HG03060 (cell line): ENCODE data around the gene WIZ.
"Not testable (repeated sequence)": the region's sequence is repeated elsewhere in the genome, so short reads cannot be mapped to it uniquely, and the experiment has no call there.

ENCODE experiments used
- ATAC-seq: cut with Tn5 transposase; IDR thresholded peaks from one replicate; pipeline ENCODE4 v1.9.1; 2021; ENCODE audit warnings: low read depth, moderate number of reproducible peaks; ENCODE audit not compliant: unreplicated experiment

The WIZ gene

DNA sequence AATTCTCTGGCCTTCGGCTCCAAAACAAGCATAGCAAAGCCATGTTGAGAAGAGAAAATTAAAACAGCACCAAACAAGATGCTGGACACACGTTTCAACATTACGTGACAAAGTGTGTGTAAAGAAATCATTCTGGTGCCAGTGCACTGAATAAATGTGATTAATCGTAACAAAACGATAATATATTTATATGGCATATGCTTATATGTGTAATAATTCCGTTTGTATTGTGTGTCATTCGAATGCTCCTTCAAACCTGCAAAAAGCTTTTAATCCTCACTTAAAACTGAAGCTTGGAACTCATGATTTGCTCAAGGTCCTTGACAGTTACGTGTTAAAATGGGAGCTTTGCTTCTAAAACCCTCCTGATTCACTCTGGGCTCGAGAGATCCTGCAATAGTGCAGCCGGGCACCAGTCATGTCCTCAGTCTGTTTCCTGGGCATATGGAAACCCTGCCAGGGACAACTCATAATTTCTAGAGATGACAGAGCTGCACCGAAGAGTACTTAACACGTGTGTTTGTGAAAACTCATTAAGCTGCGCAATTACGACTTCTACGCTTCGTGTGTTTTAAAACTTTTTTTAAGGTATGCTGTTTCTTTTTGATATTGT is 30.2 kb downstream of the WIZ start:
- no peak for ATAC-seq

- ATAC-seq: peak; percentile 93
These were observed 31.0 kb downstream of the WIZ start, which contains the start of gene AKAP8L for GRCh38 chr19:15418579-15419412. Gene AKAP8L (minus strand): TSS chr19:15418988. CDS start chr19:15418923, 65 bp downstream.

DNA sequence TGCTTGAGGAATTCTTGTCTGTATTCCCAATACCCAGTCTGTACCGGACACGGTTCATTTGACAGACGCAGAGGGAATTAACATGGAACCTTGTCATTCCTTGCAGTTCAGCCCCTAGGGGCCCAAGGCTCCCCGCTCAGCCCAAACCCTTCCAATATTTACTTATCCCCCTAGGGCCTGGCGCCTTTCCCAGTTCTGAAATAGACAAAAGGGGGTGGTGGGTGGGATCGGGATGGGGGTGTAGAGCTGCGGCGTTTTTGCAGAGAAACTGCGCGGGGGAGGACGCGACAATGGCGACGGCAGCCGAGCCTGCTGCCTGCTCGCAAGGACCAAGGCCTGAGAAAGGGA is 31.6 kb downstream of the WIZ start:
- ATAC-seq: no peak

GRCh38 chr19:15417699-15418098 is 32.1 kb downstream of the WIZ start:
- ATAC-seq: no peak

GRCh38 chr19:15412832-15413231 is 36.9 kb downstream of the WIZ start:
- no peak for ATAC-seq

- ATAC-seq: not testable (repeated sequence)
These were observed 38.4 kb downstream of the WIZ start for GRCh38 chr19:15411351-15411750.

GRCh38 chr19:15404780-15405211 is 45.0 kb downstream of the WIZ start:
- no peak for ATAC-seq

DNA sequence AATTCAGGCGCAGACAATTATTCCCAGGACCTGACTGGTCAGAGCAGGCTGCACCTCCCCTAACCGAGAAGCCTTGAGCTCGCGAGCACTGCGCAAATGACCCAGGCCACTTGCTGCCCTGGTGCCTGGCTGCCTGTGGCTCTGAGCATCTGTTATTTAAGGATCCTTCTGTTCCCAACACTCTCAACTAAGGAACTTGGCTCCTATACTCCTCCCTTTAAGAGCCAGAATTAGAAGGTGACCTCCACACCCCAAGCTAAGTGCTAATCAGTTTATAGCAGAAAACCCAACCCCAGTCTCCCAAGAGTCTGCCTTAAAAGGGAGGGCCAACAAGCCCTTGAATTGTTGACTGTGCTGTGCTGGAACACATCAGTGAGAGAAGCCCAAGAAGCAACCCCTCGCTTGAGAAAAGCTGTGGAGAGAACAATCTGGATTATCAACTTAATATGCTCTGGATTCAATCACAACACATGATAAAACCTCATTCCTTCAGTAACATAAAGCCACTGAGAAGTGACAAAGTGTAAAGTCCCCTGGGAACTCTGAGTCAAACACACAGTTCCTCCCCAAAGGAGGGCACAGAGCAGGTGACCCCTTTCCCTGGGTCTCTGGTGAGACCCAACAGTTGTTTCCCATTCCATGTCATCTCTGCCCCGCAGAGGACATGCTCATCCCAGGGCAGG is 45.5 kb downstream of the WIZ start:
- ATAC-seq: no peak

DNA sequence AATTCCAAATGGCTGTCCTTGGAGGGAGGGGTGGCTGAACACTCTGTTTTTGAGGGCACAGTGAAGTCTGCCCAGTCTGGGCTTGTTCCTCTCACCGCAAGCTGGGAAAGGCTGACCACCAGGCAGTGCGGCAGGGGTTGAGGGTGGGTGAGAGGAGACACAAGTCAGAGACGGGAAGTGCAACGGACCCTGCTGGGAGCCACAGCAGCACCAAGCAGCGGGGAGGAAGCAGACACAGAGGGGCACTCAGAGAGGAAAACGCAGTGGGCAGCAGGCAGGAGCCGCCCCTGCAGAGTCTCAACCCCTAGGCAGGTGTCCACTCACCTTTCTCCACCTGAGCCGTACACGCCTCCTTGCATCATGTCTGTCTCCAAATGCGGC is 46.6 kb downstream of the WIZ start:
- ATAC-seq: no peak

DNA sequence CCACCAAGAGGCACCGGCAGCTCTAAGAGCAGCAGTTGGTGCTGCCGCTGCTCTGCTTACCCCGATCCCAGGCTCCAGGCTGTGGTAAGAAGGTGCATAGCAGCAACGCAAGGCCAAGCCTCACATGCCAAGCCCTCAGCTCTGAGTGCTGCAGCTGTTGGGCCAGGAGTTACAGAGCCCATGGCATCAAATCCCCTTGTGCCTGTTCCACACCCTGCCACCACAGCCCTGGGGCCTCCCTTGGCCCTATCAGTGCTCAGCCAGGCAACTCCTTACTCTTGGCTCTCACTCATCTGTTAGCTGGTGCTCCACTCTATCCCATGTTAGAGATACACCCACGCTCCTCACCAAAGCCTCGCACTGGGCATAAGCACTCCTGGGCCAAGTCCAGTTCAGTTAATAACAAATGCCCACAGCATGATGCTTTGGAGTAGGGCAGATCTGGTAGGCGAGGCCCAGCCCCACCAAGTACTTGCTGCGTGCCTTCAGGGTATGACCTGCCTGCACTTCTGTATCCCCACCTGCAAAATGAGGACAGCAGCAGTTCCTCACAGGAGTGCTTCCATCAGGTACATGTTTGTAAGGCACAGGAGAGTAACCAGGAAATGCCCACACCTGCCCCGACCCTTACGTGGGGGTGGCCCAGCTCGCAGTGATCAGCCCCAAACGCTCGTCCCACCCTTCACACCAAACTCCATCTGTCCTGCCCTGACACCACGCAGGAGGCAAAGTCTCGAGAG is 47.2 kb downstream of the WIZ start:
- ATAC-seq: no peak

- ATAC-seq: no peak
These were observed 48.4 kb downstream of the WIZ start for GRCh38 chr19:15401397-15401710.

GRCh38 chr19:15400521-15401396 is 49.0 kb downstream of the WIZ start:
- ATAC-seq: no peak

GRCh38 chr19:15399635-15400034 is 50.1 kb downstream of the WIZ start:
- no peak for ATAC-seq

DNA sequence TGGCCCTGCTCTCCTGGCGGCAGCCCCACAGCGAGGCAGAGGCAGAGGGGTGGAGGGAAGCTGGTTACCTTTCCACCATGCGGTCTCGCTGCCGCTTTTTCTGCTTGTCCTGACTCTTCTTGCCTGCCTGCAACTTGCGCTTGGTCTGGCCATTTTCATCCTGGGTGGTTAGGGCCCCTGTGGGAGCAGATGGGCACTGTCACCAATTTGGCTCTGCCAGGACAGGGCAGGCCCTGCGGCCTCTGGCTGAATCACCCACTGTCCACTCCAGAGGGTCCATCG is 50.6 kb downstream of the WIZ start:
- no peak for ATAC-seq

DNA sequence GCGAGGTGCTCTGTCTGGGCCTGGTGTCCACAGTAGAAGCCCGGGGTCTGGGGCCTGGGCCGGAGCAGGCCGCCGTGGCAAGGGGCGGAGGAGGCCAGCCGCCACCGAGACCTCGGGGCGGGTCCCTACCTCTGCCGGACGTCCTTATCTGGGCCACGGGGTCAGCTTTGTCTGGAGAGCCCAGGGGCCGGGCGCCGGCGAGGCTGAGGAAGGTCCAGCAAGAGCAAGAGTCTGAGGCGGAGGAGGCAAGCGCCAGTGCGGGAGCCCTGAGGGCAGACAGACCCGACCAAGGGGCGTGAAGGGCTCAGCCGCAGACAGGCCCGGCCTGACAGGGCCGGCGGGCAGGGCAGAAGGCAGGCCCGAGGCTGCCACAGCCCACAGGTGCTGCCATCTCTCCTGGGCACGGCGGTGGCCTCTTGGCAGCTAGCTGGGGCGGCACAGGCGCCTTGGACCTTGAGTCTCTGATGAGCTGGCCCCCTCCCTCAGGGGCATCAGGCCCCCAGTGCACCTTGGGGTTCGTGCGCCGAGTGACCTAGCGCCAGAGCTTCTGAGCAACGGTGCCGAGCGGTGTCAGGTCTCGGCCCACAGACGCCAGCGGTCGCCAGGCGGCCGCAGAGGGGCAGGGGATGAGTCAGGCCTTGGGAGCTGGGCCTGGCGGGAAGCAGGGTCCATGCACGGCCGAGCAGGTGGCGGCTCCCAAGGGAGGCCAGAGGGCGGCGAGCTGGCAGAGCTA is 51.1 kb downstream of the WIZ start:
- no peak for ATAC-seq

- no peak for ATAC-seq
These were observed 52.0 kb downstream of the WIZ start for GRCh38 chr19:15397782-15398181.

DNA sequence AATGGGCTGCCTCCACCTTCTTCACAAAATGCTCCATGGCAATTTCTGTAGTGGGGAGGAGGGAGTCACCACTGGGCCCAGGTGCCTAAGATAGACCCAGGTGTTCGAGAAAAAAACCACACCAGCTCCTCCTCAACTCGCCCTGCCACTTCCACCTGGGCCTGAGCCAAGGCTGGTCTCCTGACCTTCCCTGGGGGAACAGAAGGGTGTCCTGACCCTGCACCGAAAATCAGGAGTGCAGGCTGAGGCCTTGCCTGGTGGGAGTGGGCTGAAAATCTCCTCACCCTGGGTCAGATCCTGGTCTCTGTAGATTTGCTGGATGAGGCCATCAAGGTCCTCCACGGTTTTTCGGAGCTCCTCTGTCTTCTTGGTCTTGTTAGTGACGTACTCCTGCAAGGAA is 52.5 kb downstream of the WIZ start:
- ATAC-seq: no peak

- ATAC-seq: no peak
These were observed 53.3 kb downstream of the WIZ start for GRCh38 chr19:15396436-15396835.

GRCh38 chr19:15395251-15395650 is 54.5 kb downstream of the WIZ start:
- not testable (repeated sequence) for ATAC-seq

- ATAC-seq: no peak
These were observed 55.3 kb downstream of the WIZ start for GRCh38 chr19:15394426-15394825.
